Hepatocyte (in vitro differentiated cells): ENCODE data around the gene GHR. TPM values are rescaled to one million over a fixed set of nuclear protein-coding genes. Genes with fewer than 3 reads are reported as not detected.
A peak's percentile ranks its signal among the peaks of the same experiment; 100 is the strongest.

Experiments
- DNase-seq: peaks from one replicate; pipeline ENCODE4 v3.0.0-alpha.2; 2016; ENCODE audit warnings: low spot score
- H2AFZ ChIP-seq: fragments of 200-600 bp; sonication (generic); 2 replicates; pipeline ENCODE4 v1.6.0; 2016; ENCODE audit warnings: antibody characterized with exemption, mild to moderate bottlenecking
- H3K27ac ChIP-seq: fragments of 200-600 bp; sonication (generic); 2 replicates; pipeline ENCODE4 v1.5.1; 2016; ENCODE audit warnings: mild to moderate bottlenecking
- H3K27me3 ChIP-seq: fragments of 200-600 bp; sonication (generic); 2 replicates; pipeline ENCODE4 v1.6.1; 2016
- H3K36me3 ChIP-seq: fragments of 200-600 bp; sonication (generic); replicated peaks from 2 replicates; pipeline ENCODE4 v1.5.1; 2016; ENCODE audit warnings: low read depth; ENCODE audit not compliant: insufficient read depth
- H3K4me1 ChIP-seq: fragments of 200-600 bp; sonication (generic); 2 replicates; pipeline ENCODE4 v1.5.1; 2016; ENCODE audit warnings: mild to moderate bottlenecking, moderate library complexity; ENCODE audit not compliant: insufficient read depth
- H3K4me2 ChIP-seq: fragments of 200-600 bp; sonication (generic); 2 replicates; pipeline ENCODE4 v1.6.0; 2016
- H3K4me3 ChIP-seq: fragments of 200-600 bp; sonication (generic); 2 replicates; pipeline ENCODE4 v1.5.1; 2016; ENCODE audit warnings: mild to moderate bottlenecking
- H3K79me2 ChIP-seq: fragments of 200-600 bp; sonication (generic); 2 replicates; pipeline ENCODE4 v1.6.0; 2017; ENCODE audit warnings: mild to moderate bottlenecking
- H3K9me2 ChIP-seq: fragments of 200-600 bp; sonication (generic); replicated peaks from 2 replicates; pipeline ENCODE4 v1.6.0; 2017; ENCODE audit warnings: mild to moderate bottlenecking; ENCODE audit not compliant: insufficient read depth
- H3K9me3 ChIP-seq: fragments of 200-600 bp; sonication (generic); 2 replicates; pipeline ENCODE4 v1.5.1; 2016; ENCODE audit warnings: low read depth, mild to moderate bottlenecking
- H4K20me1 ChIP-seq: fragments of 200-600 bp; sonication (generic); 2 replicates; pipeline ENCODE4 v1.6.0; 2016; ENCODE audit warnings: mild to moderate bottlenecking; ENCODE audit not compliant: insufficient read depth, poor library complexity, severe bottlenecking
- CTCF ChIP-seq: fragments of 200-600 bp; sonication (generic); IDR thresholded peaks from 2 replicates; pipeline ENCODE4 v1.5.1; 2016; ENCODE audit warnings: antibody characterized with exemption, mild to moderate bottlenecking; ENCODE audit not compliant: poor library complexity
- EZH2 ChIP-seq: fragments of 200-600 bp; sonication (generic); IDR thresholded peaks from 2 replicates; pipeline ENCODE4 v1.6.1; 2016; ENCODE audit warnings: antibody characterized with exemption, mild to moderate bottlenecking, borderline replicate concordance
- EZH2phosphoT487 ChIP-seq: fragments of 200-600 bp; sonication (generic); IDR thresholded peaks from one replicate; pipeline ENCODE4 v1.6.1; 2018; ENCODE audit warnings: antibody characterized with exemption, mild to moderate bottlenecking, low read depth, moderate library complexity; ENCODE audit not compliant: unreplicated experiment, severe bottlenecking
- WGBS: methylation state at CpG from one replicate; pipeline ENCODE4 v1.1.6; 2016; ENCODE audit warnings: low lambda C conversion rate; ENCODE audit errors: missing lambda C conversion rate; 5-methylcytosine and 5-hydroxymethylcytosine counted together
- polyA plus RNA-seq: library from polyadenylated mRNA; unstranded; fragments of >200 nt; fragmentation: Nextera tagmentation; extraction: Ambion mirVana; gene quantifications from 2 replicates; pipeline ENCODE4 v1.2.1, GENCODE V29; 2016
- total RNA-seq: library from RNA; depleted of rRNA; stranded (reverse); fragments of >200 nt; gene quantifications from 2 replicates; pipeline ENCODE4 v1.2.3, GENCODE V29; 2014

GHR gene
- total and polyA plus RNA-seq, 2 experiments from 2014 or later: 14.4 to 24.3 TPM

DNA sequence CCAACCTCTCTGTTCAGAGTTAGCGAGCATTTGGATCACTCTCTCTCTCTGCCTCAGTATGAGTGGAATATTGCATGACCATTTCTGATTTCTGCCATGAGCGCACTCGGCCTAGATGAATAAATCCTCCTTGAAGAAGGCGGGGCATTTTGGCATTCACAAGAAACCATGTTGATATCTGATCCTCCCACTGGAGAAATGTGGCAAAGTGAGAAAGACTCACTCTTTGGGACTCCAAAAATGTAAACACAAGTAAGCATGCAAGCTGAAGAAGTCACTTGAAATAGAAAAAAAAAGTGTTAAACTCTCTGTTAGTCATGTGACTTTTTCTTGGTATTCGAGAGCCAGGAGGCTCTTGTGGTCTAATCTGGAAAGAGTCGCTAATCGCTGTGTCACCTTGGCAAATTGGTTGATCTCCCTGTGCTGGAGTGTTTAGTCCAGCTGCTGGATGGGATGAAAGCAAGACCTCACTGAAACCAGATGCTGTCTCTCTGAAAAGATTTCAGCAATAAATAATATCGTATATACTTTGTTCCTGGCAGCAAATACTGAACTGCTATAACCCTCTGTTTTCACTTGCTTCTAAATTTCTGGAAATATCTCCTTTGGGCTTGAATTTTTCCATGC, 95.5 kb downstream of the GHR start:
- H3K9me2 ChIP-seq: no peaks in the 10 kb centered on the region
- H4K20me1 ChIP-seq: no peaks in the 10 kb centered on the region
- H3K4me1 ChIP-seq: peaks cover 35% of the 10 kb centered on the region
- no peaks in the 10 kb centered on the region for H3K27me3 ChIP-seq
- peaks cover 20% of the 10 kb centered on the region for H3K79me2 ChIP-seq
- peak overlapping the region; percentile 30 for H3K27ac ChIP-seq
- 76% methylated on average over 8 of the region's 8 CpGs for whole genome bisulfite sequencing
- no peaks in the 10 kb centered on the region for H3K9me3 ChIP-seq
- no peak overlapping the region for H2AFZ ChIP-seq
- H3K4me2 ChIP-seq: no peak overlapping the region
- H3K36me3 ChIP-seq: no peaks in the 10 kb centered on the region
- no peak for TF ChIP-seq EZH2phosphoT487
- no peak for TF ChIP-seq CTCF
- TF ChIP-seq EZH2: no peak
- no peak overlapping the region for H3K4me3 ChIP-seq
- DNase-seq: no peak

- DNase-seq: peak; percentile 42
- peak overlapping the region; percentile 30 for H3K27ac ChIP-seq
These were observed 97.0 kb downstream of the GHR start for GRCh38 chr5:42520203-42520602.

DNA sequence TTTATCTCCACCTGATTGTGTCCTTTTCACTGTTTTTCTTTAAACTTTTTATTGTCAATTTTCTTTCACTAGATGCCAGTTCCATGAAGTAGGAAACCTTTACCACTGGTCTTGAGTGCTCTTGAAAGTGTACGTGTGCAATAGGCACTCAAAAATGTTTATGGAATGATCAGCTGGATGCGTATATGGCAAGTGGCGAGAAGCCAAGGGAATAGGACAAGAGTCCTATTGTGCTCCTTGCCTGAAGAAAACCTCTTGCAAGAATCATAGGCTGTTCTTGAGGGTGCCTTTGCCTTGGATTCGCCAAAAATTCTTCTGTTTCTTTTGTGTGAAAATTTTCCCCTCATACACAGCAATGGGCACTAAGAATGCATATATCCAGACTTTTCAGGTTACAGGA, 97.7 kb downstream of the GHR start:
- H3K27ac ChIP-seq: no peak overlapping the region

More at GRCh38 chr5:42520203-42520602, 97.0 kb downstream of the GHR start:
- no peaks in the 10 kb centered on the region for H3K27me3 ChIP-seq
- no peak overlapping the region for H3K4me3 ChIP-seq
- no peak overlapping the region for H2AFZ ChIP-seq
- no peaks in the 10 kb centered on the region for H3K9me2 ChIP-seq
- TF ChIP-seq CTCF: no peak
- no peak for TF ChIP-seq EZH2
- no peak for TF ChIP-seq EZH2phosphoT487
- H3K79me2 ChIP-seq: peaks cover 21% of the 10 kb centered on the region
- no peaks in the 10 kb centered on the region for H3K36me3 ChIP-seq
- H4K20me1 ChIP-seq: no peaks in the 10 kb centered on the region
- H3K4me2 ChIP-seq: no peak overlapping the region
- H3K9me3 ChIP-seq: no peaks in the 10 kb centered on the region
- H3K4me1 ChIP-seq: peaks cover 31% of the 10 kb centered on the region

More for the DNA sequence above, 97.7 kb downstream of the GHR start:
- TF ChIP-seq CTCF (no peak), EZH2phosphoT487 (no peak), EZH2 (no peak)
- Histone ChIP-seq H3K9me3 (no peaks in the 10 kb centered on the region), H3K9me2 (no peaks in the 10 kb centered on the region), H3K4me1 (peaks cover 24% of the 10 kb centered on the region), H2AFZ (no peak overlapping the region), H4K20me1 (no peaks in the 10 kb centered on the region), H3K4me3 (no peak overlapping the region), H3K27me3 (no peaks in the 10 kb centered on the region), H3K79me2 (peaks cover 21% of the 10 kb centered on the region), H3K4me2 (no peak overlapping the region), H3K36me3 (no peaks in the 10 kb centered on the region)
- WGBS: 92% methylated on average over 4 of the region's 4 CpGs
- DNase-seq: no peak
